ENCODE data around the gene COMMD3. TPM values are rescaled to one million over a fixed set of nuclear protein-coding genes. Genes with fewer than 3 reads are reported as not detected.

Gene COMMD3
- total RNA-seq = 30.6 and 42.0 TPM in 2 replicates

GRCh38 chr10:22316286-22317075 lies at the start of gene COMMD3:
COMMD3 (plus strand) TSS chr10:22316388; CDS start chr10:22316418, 30 bp downstream.

GRCh38 chr10:22320591-22321155 lies 4.5 kb downstream of the COMMD3 start, which contains the start of gene BMI1:
BMI1 (plus strand) TSS chr10:22321099; CDS start chr10:22326450, 5,351 bp downstream.

DNA sequence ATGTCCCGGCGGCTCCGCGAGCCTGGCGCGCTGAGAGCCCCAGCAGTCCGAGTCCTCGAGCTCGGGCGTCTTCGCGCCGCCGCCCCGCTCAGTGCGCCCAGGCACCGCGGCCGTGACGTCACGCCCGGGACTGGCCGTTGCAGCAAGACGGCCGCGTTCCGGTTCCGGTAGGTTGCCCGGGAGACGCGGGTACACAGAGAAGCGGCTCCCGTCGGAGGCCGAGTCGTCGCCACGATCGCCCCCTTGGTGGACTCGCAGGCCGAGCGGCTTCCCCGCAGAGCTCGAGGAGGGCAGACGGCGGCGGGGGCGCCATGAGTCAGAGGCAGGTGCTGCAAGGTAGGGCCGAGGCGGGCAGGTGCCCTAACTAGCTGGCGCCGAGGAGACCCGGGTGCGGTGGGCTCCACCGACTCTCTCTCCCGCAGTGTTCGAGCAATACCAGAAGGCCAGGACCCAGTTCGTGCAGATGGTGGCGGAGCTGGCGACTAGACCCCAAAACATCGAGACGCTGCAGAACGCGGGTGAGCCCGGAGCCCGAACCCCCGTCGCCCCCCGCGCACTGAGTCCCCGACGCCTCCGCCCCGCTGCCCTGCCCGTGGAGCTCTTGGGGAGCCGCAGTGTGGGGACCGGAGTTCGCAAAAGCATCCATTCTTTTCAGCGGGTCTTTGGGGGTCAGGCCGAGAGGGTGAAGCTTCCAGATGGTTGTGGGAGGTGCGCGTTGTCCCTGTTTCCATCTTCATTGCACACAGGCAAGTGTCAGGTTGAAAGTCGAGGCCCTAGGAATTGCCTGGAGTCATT lies 29.3 kb downstream of the COMMD3 start, which contains the start of gene SPAG6:
SPAG6 (plus strand) TSS at position 196 of the 795 bp plus-strand sequence; CDS start at position 312, 116 bp downstream.

Other genes starting within 250 kb of the COMMD3 start
- gene EBLN1, start 98.4 kb upstream of the COMMD3 start, total RNA-seq = not detected in 2 replicates
- gene BMI1, start 4.7 kb downstream of the COMMD3 start, total RNA-seq = 37.6 and 48.3 TPM in 2 replicates
- not detected in 2 replicates for gene SPAG6, start 29.1 kb downstream of the COMMD3 start, total RNA-seq